Natural killer cell treated with Interleukin-12 subunit alpha and Interleukin-12 subunit beta and Interleukin-15 and Interleukin-18, amount 100 ng/mL, for 72 hours (primary cell): ENCODE results near the gene SS18L1. TPM values are rescaled to one million over a fixed set of nuclear protein-coding genes. Genes with fewer than 3 reads are reported as not detected.
A peak's percentile ranks its signal among the peaks of the same experiment; 100 is the strongest.

Experiments
- ATAC-seq, 2 donors: fragments of 150-1000 bp; cut with Tn5 transposase in 1 of 2; sonication (Bioruptor Pico), chemical (Tn5 transposase) in 1 of 2; 2 replicates each; pipeline ENCODE4 v1.10.0; 2021
- DNase-seq: peaks from one replicate; pipeline ENCODE4 v3.0.0; 2022; ENCODE audit warnings: low spot score
- H3K27ac Mint-ChIP-seq, 2 donors: 1 replicate in 1 of 2; 2 replicates in 1 of 2; pipeline ENCODE4 v1.8.0; 2022; ENCODE audit warnings: mixed read lengths in 2 of 2, mild to moderate bottlenecking in 1 of 2, moderate library complexity in 1 of 2
- H3K27me3 Mint-ChIP-seq, 2 donors: 1 replicate in 1 of 2; 2 replicates in 1 of 2; pipeline ENCODE4 v1.8.0; 2022; ENCODE audit warnings: mixed read lengths in 2 of 2
- H3K36me3 Mint-ChIP-seq: one replicate; pipeline ENCODE4 v1.8.0; 2022; ENCODE audit warnings: mixed read lengths
- H3K4me1 Mint-ChIP-seq, 2 donors: 1 replicate in 1 of 2; 2 replicates in 1 of 2; pipeline ENCODE4 v1.8.0; 2022; ENCODE audit warnings: low read depth in 2 of 2, mixed read lengths in 2 of 2, mild to moderate bottlenecking in 1 of 2
- H3K4me3 Mint-ChIP-seq: one replicate; pipeline ENCODE4 v1.8.0; 2022; ENCODE audit warnings: mixed read lengths
- H3K9me3 Mint-ChIP-seq: 2 replicates; pipeline ENCODE4 v1.8.0; 2022; ENCODE audit warnings: mixed read lengths
- total RNA-seq, 2 donors: library from RNA; stranded (reverse); gene quantifications; one replicate each; pipeline ENCODE4 v1.2.3, GENCODE V29; 2022

SS18L1 gene
- total RNA-seq, 2 donors from 2014 or later = 21.2 to 45.0 TPM

DNA sequence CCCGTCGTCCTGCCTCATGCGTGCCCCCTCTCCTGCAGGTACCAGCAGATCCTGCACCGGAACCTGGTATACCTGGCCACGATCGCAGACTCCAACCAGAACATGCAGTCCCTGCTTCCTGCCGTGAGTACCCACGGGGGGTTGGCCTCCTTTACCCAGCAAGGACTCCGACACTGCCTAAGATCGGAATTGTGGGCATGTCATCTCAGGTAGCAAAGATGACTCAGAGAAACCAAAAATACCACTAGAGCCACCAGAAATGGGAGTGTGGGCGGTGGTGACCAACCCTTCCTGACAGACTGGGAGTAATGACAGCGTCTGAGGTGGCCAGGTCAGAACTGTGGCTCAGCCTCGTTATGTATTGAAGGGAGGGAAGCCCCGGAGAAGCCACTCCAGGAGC lies 16.3 kb downstream of the SS18L1 start:
- H3K4me1 Mint-ChIP-seq = peaks cover 4 to 15% of the 10 kb centered on the region in 2 donors
- H3K4me3 Mint-ChIP-seq = peak overlapping the region; percentile 64
- H3K9me3 Mint-ChIP-seq = no peaks in the 10 kb centered on the region
- H3K27ac Mint-ChIP-seq = peak overlapping the region in 1 of 2 donors; percentile 55
- peaks cover 4% of the 10 kb centered on the region for H3K36me3 Mint-ChIP-seq
- peak in 1 of 2 donors; percentile 79 for ATAC-seq
- no peaks in the 10 kb centered on the region for H3K27me3 Mint-ChIP-seq
- no peak for DNase-seq

DNA sequence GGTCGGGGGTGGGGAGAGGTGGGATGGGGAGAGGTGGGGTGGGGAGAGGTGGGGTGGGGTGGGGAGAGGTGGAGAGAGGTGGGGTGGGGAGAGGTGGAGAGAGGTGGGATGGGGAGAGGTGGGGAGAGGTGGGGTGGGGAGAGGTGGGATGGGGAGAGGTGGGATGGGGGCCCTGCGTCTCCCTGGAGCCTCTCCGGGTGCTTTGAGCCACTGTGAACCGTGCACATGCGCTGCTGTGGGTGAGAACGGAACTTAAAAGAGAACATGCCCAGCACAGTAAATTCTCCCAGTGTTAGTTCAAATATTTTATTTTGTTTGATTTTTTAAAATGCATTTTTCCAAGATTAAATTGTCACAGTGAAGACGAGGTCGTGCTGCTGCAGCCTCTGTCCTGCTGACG lies 16.7 kb downstream of the SS18L1 start:
- Mint-ChIP-seq H3K36me3 (peaks cover 4% of the 10 kb centered on the region), H3K4me3 (no peak overlapping the region), H3K4me1 (peaks cover 4 to 12% of the 10 kb centered on the region in 2 donors), H3K27me3 (no peaks in the 10 kb centered on the region), H3K27ac (no peak overlapping the region), H3K9me3 (no peaks in the 10 kb centered on the region)
- DNase-seq (no peak), ATAC-seq (no peak)

DNA sequence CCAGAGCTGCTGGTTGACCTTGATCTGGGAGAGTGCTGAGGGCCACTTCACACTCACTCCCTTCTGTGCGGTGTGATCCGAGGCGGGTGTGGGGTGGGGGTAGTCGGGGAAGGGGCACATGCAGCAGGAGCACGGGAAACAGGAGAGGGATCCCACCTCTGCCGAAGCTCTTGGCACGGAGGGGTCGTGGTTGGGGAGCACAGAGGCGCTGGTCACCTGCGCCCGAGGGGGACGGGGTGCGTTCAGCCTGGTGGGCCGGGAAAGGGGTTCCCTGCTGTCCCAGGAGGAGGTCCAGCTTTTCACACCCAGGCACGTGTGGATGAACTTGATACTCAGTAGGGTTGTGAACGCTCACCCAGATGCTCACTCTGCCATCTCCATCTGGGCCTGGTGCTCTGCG lies 17.3 kb downstream of the SS18L1 start:
- Mint-ChIP-seq H3K4me1 (peaks cover 4 to 11% of the 10 kb centered on the region in 2 donors), H3K9me3 (no peaks in the 10 kb centered on the region), H3K4me3 (no peak overlapping the region), H3K27ac (no peak overlapping the region), H3K27me3 (no peaks in the 10 kb centered on the region), H3K36me3 (peaks cover 4% of the 10 kb centered on the region)
- no peak for DNase-seq
- ATAC-seq = no peak

DNA sequence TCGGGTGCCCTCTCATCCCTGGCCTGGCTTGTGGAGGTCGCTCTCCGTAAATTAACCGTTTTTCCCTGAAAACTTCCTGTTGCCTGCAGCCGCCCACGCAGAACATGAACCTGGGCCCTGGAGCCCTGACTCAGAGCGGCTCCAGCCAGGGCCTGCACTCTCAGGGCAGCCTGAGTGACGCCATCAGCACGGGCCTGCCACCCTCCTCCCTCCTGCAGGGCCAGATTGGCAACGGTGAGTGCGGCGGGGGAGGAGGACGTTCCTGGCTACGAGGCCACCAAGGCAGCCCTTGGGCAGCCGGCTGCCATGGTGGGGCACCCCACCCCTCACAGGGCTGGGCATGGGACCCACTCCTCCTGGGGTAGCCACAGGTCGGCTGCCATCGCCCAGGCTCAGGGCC lies 17.8 kb downstream of the SS18L1 start:
- no peak for DNase-seq
- no peak for ATAC-seq
- peaks cover 4 to 6% of the 10 kb centered on the region in 2 donors for H3K4me1 Mint-ChIP-seq
- H3K27ac Mint-ChIP-seq = no peak overlapping the region
- H3K36me3 Mint-ChIP-seq = peaks cover 4% of the 10 kb centered on the region
- no peaks in the 10 kb centered on the region for H3K27me3 Mint-ChIP-seq
- H3K9me3 Mint-ChIP-seq = no peaks in the 10 kb centered on the region
- H3K4me3 Mint-ChIP-seq = no peak overlapping the region

DNA sequence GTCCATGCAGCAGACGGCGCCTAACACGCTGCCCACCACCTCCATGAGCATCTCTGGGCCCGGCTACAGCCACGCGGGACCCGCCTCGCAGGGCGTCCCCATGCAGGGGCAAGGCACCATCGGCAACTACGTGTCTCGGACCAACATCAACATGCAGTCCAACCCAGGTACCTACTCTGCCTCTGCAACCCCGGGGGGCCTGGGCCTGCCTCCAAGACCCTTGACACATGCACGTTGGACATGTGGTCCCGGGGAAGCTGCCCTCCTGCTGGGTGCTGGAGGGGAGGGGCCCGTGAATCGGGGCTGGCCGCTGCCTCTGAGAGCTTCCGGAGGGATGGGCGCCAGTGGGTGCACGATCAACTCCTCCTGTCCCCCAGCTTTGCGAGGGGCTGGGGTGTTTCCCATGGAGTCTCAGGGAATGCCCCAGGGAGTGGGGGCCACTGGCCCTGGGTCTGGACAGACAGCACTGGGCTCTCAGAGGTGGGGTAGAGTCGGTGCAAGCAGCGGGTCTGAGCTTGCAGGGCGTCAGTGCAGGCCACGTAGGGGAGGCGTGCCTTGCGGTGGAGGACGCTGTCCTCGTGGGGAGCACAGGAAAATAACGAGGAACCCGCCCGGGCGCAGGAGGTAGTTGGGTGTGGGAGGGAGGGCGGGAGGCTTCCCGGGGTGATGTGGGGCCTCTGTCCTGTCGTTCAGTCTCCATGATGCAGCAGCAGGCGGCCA lies 19.4 kb downstream of the SS18L1 start:
- Mint-ChIP-seq H3K36me3 (peaks cover 4% of the 10 kb centered on the region), H3K27ac (no peak overlapping the region), H3K27me3 (no peaks in the 10 kb centered on the region), H3K9me3 (no peaks in the 10 kb centered on the region), H3K4me1 (peaks cover 4 to 6% of the 10 kb centered on the region in 2 donors), H3K4me3 (no peak overlapping the region)
- ATAC-seq (no peak), DNase-seq (no peak)

DNA sequence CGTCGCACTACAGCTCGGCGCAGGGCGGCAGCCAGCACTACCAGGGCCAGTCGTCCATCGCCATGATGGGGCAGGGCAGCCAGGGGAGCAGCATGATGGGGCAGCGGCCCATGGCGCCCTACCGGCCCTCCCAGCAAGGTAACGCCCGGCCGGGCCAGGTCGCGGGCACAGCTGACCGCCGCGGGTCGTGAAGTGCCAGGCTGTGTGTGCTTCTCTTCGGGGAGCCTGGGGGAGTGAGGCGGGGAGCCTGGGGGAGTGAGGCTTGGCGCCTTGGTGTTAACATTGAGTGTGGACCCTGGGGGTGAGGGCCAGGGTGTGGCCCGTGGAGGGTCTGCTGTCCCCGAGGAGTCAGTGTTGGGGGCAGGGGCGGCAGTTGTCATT lies 19.9 kb downstream of the SS18L1 start:
- Mint-ChIP-seq H3K4me3 (no peak overlapping the region), H3K4me1 (peaks cover 4 to 6% of the 10 kb centered on the region in 2 donors), H3K36me3 (peaks cover 4% of the 10 kb centered on the region), H3K9me3 (no peaks in the 10 kb centered on the region), H3K27ac (no peak overlapping the region), H3K27me3 (no peaks in the 10 kb centered on the region)
- DNase-seq (no peak), ATAC-seq (no peak)

DNA sequence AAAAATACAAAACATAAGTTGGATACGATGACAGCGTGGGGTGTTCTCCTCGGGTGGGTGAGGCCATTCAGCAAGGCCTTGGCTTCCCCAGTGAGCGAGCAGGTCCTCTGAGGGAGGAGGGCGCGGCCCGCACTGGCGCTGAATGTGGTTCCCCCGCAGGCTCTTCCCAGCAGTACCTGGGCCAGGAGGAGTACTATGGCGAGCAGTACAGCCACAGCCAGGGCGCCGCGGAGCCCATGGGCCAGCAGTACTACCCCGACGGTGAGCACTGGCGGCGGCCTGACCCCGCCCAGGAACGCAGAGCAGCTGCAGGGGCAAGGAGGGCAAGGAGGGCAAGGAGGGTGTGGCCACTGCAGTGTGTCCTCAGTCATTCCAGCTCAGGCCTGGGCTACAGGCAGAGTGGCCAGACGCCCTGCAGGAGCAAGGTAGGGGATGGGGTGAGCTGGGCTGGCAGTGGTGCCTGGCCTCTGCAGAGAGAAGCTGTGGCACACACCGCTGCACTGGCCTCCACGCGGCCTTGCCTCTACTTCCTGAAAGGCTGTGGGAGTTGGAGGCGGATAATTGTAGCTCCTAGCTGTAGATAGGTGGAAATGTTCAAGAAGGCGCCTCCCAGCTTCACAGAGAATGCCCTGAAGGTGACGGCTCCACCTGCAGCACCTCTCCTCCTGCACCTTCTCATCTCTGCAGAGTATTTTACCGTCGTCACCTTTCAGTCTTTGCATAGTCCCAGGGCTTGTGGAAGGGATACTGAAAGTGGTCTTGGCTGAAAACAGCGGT lies 20.6 kb downstream of the SS18L1 start:
- Mint-ChIP-seq H3K36me3 (peaks cover 4% of the 10 kb centered on the region), H3K4me1 (peaks cover 4 to 6% of the 10 kb centered on the region in 2 donors), H3K4me3 (no peak overlapping the region)

DNA sequence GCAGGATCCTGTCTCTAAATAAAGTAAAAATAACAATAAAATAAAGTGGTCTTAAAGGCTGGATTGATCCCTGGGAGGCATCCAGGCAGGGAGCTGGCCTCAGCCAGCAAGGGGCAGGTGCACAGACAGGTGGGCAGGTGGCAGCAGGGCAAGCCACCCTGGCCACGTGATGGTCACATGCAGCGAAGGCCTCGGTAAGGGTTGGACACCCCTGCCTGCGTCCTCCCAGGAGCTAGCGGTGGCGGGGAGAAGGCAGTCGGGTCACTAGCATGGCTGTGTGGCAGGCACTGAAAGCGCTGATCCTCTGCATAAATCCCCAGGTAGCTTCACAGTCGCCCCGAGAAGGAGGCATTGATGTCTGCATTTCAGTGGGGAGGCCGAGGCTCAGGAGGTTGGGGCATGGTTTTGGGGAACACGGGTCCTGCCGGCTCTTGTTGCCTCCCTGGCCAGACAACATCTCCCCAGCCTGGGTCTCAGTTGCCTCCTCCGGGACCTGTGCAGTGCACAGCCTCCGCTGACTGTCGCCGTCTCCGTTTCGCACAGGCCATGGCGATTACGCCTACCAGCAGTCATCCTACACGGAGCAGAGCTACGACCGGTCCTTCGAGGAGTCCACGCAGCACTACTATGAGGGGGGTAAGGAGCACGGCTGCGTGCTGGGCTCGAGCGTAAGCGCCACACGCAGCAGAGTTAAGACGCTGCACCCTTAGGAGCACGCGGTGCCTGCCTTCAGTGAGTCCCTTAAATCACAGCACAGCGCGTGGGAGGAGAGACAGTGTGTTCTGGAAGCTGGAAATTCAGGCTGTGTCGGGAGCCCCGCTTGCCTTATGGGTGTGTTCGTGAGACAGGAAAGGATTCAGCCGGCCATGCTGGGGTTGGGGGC lies 21.6 kb downstream of the SS18L1 start:
- Mint-ChIP-seq H3K4me1 (no peaks in the 10 kb centered on the region), H3K27me3 (no peaks in the 10 kb centered on the region), H3K9me3 (no peaks in the 10 kb centered on the region), H3K36me3 (no peaks in the 10 kb centered on the region), H3K27ac (no peak overlapping the region), H3K4me3 (no peak overlapping the region)
- no peak for DNase-seq
- ATAC-seq = no peak

More for the DNA sequence above, 20.6 kb downstream of the SS18L1 start:
- Mint-ChIP-seq H3K9me3 (no peaks in the 10 kb centered on the region), H3K27me3 (no peaks in the 10 kb centered on the region), H3K27ac (no peak overlapping the region)
- ATAC-seq (peak in 1 of 2 donors; percentile 30), DNase-seq (no peak)

DNA sequence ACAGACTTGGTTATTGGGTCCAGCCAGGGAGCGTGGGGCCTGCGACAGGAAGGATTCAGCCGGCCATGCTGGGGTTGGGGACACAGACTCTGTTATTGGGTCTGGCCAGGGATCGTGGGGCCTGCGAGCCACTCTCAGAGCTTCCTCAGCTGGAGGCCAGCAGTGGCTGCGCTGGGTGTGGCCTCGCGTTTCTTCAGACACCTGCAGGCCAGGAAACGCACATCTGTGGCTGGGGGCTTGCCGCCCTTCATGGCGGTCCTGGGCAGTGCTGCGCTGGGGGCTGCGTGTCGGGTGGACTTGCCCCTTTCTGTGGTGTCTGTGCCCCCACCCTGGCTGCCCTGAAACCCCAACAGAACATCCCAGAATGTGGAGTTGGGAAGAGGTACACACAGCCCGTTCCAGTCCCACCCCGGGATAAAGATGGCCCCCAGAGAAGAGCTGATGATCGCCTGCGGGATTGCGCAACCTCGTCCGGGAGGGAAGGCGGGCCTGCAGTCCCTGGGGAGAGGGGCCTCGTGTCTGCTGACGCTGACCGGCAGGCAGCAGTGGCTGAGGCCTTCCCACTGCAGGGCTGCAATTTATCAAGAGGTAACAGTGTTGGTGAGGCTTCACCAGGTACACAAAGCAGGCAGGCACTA lies 22.3 kb downstream of the SS18L1 start:
- no peaks in the 10 kb centered on the region for H3K9me3 Mint-ChIP-seq
- ATAC-seq = no peak

DNA sequence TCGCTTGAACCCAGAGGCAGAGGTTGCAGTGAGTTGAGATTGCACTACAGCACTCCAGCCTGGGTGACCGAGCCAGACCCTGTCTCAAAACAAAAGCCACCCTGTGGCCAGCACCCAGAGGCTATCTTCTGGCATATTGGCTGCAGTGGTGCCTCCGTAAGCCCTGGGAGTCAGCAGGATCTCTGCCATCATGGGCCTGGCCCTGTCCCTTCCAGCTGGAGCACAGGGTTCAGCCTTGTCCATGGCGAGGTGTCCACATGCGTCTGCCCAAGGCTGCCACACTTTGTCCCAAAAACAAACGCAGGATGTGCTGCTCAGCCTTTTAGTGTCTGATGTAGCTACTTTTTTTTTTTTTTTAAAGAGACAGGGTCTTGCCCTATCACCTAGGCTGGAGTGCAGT lies 23.9 kb downstream of the SS18L1 start:
- ATAC-seq = no peak
- no peaks in the 10 kb centered on the region for H3K4me1 Mint-ChIP-seq
- no peaks in the 10 kb centered on the region for H3K9me3 Mint-ChIP-seq
- no peak for DNase-seq
- no peak overlapping the region for H3K27ac Mint-ChIP-seq
- H3K36me3 Mint-ChIP-seq = no peaks in the 10 kb centered on the region
- H3K4me3 Mint-ChIP-seq = no peak overlapping the region
- no peaks in the 10 kb centered on the region for H3K27me3 Mint-ChIP-seq

More for the DNA sequence above, 22.3 kb downstream of the SS18L1 start:
- DNase-seq = no peak
- Mint-ChIP-seq H3K4me3 (no peak overlapping the region), H3K27ac (no peak overlapping the region), H3K27me3 (no peaks in the 10 kb centered on the region), H3K36me3 (no peaks in the 10 kb centered on the region), H3K4me1 (no peaks in the 10 kb centered on the region)

DNA sequence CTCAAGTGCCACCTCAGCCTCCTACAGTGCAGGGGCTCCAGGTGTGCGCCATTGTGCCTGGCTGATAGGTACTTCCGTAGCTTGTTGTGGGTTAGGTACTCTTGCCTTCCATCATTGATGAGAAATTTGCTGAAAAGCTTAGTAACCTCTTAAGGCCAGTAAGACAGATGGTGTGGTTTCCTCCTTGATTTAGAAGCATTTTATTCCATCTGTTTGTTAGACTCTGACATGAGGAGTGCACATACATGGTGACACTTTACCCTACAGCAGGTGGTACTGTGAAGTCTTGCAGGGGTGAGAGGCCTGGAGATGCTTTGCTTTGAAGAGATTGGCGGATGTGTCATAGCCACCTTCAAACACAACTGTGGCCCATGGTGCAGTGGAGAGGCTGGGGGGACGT lies 24.5 kb downstream of the SS18L1 start:
- Mint-ChIP-seq H3K27ac (no peak overlapping the region), H3K4me3 (no peak overlapping the region), H3K27me3 (no peaks in the 10 kb centered on the region), H3K36me3 (no peaks in the 10 kb centered on the region), H3K4me1 (no peaks in the 10 kb centered on the region), H3K9me3 (no peaks in the 10 kb centered on the region)
- no peak for DNase-seq
- ATAC-seq = no peak

DNA sequence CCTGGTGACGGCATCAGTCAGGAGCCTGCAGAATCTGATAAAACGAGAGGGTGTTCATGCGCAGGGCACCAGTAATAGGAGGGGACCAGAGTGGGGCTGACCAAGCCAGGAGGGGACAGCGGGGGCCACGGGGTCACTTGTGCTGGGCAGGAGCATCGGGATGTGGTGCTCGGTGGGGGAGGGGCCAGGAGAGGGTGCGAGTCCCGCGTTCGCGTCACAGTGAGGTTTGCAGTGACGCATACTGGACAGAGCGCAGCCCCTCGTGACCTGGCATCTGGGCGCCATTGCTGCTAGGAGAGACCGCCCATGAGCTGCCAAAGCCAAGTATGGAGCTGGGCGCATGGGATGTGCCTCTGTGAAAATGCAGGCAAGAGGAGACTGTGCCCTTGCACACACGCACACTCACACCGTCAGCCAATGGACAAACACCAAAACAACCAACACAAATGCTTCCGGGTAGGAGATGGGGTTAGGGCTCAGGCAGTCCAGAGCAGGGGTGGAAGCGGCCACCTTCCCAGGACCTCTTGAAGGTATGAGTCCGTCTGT lies 25.4 kb downstream of the SS18L1 start:
- no peak overlapping the region for H3K27ac Mint-ChIP-seq
- no peaks in the 10 kb centered on the region for H3K4me1 Mint-ChIP-seq
- DNase-seq = no peak
- ATAC-seq = no peak
- no peaks in the 10 kb centered on the region for H3K27me3 Mint-ChIP-seq
- no peak overlapping the region for H3K4me3 Mint-ChIP-seq
- peaks cover 1% of the 10 kb centered on the region for H3K36me3 Mint-ChIP-seq
- no peaks in the 10 kb centered on the region for H3K9me3 Mint-ChIP-seq

DNA sequence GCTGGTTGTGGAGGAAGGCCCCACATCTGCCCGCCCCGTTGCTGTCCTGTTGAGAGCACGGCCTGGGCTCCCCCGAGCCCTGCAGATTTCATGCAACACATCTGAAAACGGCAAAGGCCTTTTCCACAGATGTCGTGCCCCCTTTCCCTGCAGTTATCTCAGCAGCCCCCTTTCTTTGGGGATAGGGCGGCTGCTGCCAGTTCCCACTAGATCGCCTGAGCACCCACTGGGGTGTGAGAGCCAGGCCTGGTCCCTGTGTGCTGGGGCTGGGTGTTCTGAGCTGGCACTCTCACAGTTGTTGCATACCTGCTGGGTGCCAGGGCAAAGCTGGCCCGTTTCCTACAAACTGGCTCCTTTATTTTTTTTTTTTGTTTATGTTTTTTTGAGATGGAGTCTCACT lies 27.0 kb downstream of the SS18L1 start:
- H3K4me1 Mint-ChIP-seq = peaks cover 0 to 3% of the 10 kb centered on the region in 2 donors

More for the DNA sequence above, 27.0 kb downstream of the SS18L1 start:
- no peak for DNase-seq
- H3K27me3 Mint-ChIP-seq = no peaks in the 10 kb centered on the region
- H3K4me3 Mint-ChIP-seq = no peak overlapping the region
- peaks cover 4% of the 10 kb centered on the region for H3K36me3 Mint-ChIP-seq
- no peak overlapping the region for H3K27ac Mint-ChIP-seq
- no peak for ATAC-seq
- H3K9me3 Mint-ChIP-seq = no peaks in the 10 kb centered on the region
